Stimulated activated CD4-positive, alpha-beta T cell treated with anti-CD3 and anti-CD28 coated beads, Interleukin-1b, Interleukin-23, amount 100 ng/mL, for 24 hours (primary cell): ENCODE data around the gene GADD45A.

Experiments used
- DNase-seq, 4 experiments: peaks; one replicate each; pipeline ENCODE4 v3.0.0-alpha.2; 2020; ENCODE audit warnings: low read depth in 4 of 4, low spot score in 1 of 4

GADD45A gene

GRCh38 chr1:67687649-67688048 lies 2.6 kb downstream of the GADD45A start:
- DNase-seq = no peak

- no peak for DNase-seq
Measured at GRCh38 chr1:67688526-67689219, 3.7 kb downstream of the GADD45A start.

- no peak for DNase-seq
Measured at GRCh38 chr1:67689267-67690017, 4.4 kb downstream of the GADD45A start.

- no peak for DNase-seq
Measured at GRCh38 chr1:67690018-67690363, 5.0 kb downstream of the GADD45A start.

- DNase-seq = no peak
Measured at GRCh38 chr1:67690411-67690810, 5.4 kb downstream of the GADD45A start.

GRCh38 chr1:67691712-67692111 lies 6.7 kb downstream of the GADD45A start:
- DNase-seq = no peak

GRCh38 chr1:67695963-67696362 lies 11.0 kb downstream of the GADD45A start:
- DNase-seq = no peak

GRCh38 chr1:67696708-67697107 lies 11.7 kb downstream of the GADD45A start:
- no peak for DNase-seq

GRCh38 chr1:67700220-67700619 lies 15.2 kb downstream of the GADD45A start:
- no peak for DNase-seq

- peak in 1 of 4 experiments; percentile 16 for DNase-seq
Measured at GRCh38 chr1:67700692-67701410, 15.8 kb downstream of the GADD45A start.

GRCh38 chr1:67701876-67702275 lies 16.9 kb downstream of the GADD45A start:
- no peak for DNase-seq

GRCh38 chr1:67704351-67704750 lies 19.4 kb downstream of the GADD45A start:
- DNase-seq = no peak

GRCh38 chr1:67705735-67706453 lies 20.9 kb downstream of the GADD45A start:
- no peak for DNase-seq

GRCh38 chr1:67708606-67709005 lies 23.6 kb downstream of the GADD45A start:
- DNase-seq = no peak

- DNase-seq = no peak
Measured at GRCh38 chr1:67710417-67710816, 25.4 kb downstream of the GADD45A start.

- no peak for DNase-seq
Measured at GRCh38 chr1:67711158-67711854, 26.3 kb downstream of the GADD45A start.

- DNase-seq = no peak
Measured at GRCh38 chr1:67711855-67712212, 26.8 kb downstream of the GADD45A start.

- DNase-seq = no peak
Measured at GRCh38 chr1:67713057-67713846, 28.3 kb downstream of the GADD45A start.

GRCh38 chr1:67715819-67716218 lies 30.8 kb downstream of the GADD45A start:
- DNase-seq = no peak

GRCh38 chr1:67716800-67717199 lies 31.8 kb downstream of the GADD45A start:
- DNase-seq = no peak
